ENCODE data around the gene HAAO.

The HAAO gene

GRCh38 chr2:42769583-42770287 is 22.6 kb downstream of the HAAO start:
- no peak for DNase-seq (ENCODE audit: extremely low read depth in 1 of 2, low read depth in 1 of 2)

GRCh38 chr2:42768706-42769256 is 23.6 kb downstream of the HAAO start:
- no peak for DNase-seq (ENCODE audit: extremely low read depth in 1 of 2, low read depth in 1 of 2)

- no peak for DNase-seq (ENCODE audit: extremely low read depth in 1 of 2, low read depth in 1 of 2)
Observed at GRCh38 chr2:42767899-42768705, 24.3 kb downstream of the HAAO start.

- DNase-seq (ENCODE audit: extremely low read depth in 1 of 2, low read depth in 1 of 2): no peak
Observed at GRCh38 chr2:42767080-42767898, 25.1 kb downstream of the HAAO start.

DNA sequence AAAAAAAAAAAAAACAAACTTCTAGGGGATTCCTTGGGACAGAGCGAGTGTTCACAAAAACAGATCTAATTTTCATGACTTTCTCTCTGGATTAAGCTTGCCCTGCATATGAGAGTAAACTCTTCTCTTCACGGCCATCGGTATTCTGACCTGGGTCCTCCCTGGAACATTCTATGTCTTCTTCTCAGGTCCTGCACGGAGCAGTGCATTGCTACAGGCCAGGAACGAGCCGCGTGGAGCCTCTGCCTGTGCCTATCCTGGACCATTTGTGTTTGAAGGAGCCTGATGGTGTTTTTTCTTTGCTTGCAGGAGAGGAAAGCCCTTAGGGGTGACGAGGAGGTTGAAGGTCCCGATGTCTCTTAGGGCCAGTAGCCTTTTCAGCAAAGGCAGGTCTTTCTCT is 26.7 kb downstream of the HAAO start:
- DNase-seq (ENCODE audit: extremely low read depth in 1 of 2, low read depth in 1 of 2): no peak

- no peak for DNase-seq (ENCODE audit: extremely low read depth in 1 of 2, low read depth in 1 of 2)
Observed at GRCh38 chr2:42764901-42765300, 27.5 kb downstream of the HAAO start.

- no peak for DNase-seq (ENCODE audit: extremely low read depth in 1 of 2, low read depth in 1 of 2)
Observed at GRCh38 chr2:42764096-42764495, 28.3 kb downstream of the HAAO start, which contains the start of gene OXER1. OXER1 (minus strand) TSS chr2:42764135; CDS start chr2:42764062, 73 bp downstream.

- no peak for DNase-seq (ENCODE audit: extremely low read depth in 1 of 2, low read depth in 1 of 2)
Observed at GRCh38 chr2:42762823-42763804, 29.3 kb downstream of the HAAO start.

- no peak for DNase-seq (ENCODE audit: extremely low read depth in 1 of 2, low read depth in 1 of 2)
Observed at GRCh38 chr2:42762155-42762554, 30.2 kb downstream of the HAAO start.

DNA sequence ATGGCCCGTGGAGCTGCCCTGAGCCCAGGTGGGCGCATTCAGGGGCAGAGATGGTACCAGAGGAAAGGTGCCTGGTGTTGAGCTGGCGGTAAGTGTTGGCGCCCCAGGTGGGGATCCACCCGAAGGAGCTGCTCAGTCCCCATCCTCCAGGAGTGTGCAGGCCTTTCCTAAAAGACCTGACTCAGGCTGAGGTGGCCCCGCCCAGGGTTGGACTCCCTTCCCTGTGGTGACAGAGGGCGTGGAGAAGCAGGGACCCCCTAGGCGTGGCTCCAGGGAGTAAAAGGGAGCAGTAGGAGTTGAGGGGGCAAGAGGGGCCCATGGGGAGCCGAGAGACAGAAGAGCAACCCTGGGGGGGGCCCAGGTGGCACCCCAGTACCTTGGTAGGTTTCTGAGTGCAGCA is 30.8 kb downstream of the HAAO start:
- DNase-seq (ENCODE audit: extremely low read depth in 1 of 2, low read depth in 1 of 2): no peak

DNA sequence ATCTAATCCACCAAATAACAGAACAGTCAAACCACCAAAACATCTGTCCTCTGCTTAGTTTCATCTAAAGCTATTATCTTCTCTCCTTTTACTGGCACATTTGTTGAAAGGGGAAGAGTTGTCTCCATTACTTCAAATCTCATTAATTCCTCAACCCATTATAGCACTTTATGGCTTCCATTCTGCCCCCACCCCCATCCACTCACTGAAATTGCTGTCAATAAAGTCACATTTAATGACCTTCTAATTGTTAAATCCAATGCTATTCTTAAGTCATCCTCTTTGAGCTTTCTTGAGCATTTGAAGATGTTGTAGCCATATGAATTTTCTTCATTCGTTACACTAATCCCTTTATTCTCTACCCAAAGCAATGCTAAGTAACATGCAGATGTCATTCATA is 33.6 kb downstream of the HAAO start:
- no peak for DNase-seq (ENCODE audit: extremely low read depth in 1 of 2, low read depth in 1 of 2)

DNA sequence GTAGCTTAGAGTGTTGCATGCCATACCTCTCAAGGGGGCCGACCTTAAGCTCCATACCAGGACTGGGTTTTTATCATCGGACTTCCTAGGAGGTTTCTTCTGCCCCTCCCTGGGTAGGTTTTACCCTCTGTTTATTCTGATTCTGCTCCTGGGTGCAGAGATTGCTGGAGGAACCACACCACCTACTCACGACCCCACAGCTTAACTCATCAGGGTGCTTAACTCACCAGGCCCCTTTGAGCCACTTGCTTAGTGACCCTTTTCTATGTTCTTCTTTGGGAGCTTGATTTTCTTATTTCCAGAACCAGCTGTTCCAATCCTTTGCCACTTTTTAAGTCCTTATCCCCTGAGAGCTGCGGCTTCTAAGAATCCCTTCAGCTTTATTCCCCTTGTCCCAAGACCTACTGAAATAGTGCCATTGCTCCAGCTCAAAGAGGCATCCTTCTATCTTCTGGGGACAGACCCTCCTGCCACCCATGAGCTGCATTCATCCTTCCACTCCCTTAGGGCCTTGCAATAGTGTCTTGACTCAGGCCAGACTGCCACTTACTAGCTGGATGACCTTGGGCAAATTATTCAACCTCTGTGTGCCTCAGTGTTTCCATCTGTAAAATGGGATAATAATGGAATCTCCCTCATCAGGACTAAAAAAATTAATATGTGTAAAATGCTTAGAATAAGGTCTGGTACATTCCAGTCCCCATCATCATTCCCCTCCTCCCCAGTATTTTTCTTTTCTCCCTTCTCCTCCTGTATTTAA is 34.2 kb downstream of the HAAO start:
- DNase-seq (ENCODE audit: extremely low read depth in 1 of 2, low read depth in 1 of 2): no peak

DNA sequence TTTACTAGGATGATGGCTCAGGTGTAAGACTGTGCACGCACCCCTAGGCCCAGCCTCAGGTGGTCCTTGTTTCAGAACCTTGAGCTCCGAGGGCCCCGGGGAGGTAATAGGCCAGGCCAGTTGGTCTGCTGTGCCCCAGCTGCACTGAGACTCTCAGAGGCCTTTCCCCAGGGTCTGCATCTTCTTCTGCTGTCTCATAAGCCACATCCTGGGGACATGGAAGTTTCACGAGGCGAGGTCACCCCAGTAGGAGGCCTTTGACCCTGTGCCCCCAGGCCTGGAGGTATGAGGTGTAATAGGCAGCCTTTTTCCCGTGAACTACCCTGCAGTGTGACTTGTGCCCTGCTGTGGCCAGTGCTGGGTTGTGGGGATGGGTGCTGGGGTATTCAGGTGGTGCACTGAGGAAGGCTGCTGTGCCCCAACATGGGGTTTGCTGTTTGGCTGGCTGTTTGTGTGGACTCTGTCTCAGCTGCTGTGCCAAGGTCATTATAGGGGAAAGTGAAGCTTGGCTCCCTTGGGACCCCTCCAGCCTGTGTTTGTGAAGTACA is 35.3 kb downstream of the HAAO start:
- DNase-seq (ENCODE audit: extremely low read depth in 1 of 2, low read depth in 1 of 2): no peak

- DNase-seq (ENCODE audit: extremely low read depth in 1 of 2, low read depth in 1 of 2): no peak
Observed at GRCh38 chr2:42756150-42756775, 36.1 kb downstream of the HAAO start.

DNA sequence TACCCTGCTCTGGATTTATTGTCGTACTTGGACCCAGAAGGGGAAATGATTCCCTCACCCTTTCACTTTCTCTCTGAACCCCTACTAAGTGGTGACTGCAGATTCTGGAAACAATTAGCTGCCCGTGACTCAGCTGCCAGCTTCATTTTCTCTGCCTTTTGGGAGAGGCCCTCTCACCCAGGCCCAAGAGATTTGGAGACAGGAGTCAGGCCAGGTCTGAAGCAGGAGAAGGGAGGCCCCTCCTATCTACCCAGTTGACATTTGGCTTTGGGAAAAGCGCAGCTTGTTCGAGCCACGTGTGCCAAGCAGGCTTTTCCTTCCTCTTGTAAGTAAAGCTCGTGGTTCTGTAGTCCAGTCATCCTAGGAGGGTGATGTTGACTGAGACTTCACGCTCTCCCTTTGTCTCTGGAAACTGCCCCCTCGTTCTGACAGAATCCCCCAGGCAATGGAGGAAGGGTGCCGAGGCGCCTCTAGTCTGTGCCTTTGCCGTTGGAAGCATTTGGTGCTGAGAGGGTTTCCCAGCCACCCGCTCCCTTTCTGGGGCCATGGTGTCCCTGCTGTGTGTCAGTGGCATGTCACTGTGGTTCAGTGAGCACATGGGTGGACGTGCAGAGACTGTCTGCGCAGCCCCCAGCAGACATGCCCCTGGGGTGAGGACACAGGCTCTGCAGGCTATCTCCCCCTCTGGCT is 37.0 kb downstream of the HAAO start:
- DNase-seq (ENCODE audit: extremely low read depth in 1 of 2, low read depth in 1 of 2): no peak

DNA sequence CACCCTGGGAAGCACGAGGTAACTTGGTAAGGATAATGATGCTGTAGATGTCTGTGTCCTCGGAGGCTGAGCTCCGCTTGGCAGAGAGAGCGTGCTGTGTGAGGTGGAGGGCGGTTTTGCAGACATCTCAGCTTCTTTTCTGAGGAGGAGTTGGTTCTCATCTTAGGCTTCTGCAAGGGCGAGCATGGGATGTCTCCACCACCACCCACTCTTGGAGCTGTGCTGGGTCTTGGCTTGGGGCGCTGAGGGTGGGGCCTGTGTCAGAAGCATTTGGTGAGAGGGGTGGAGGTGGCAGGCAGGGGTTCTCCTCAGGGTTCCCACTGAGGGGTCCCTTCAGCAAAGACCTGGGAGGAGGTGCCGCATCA is 37.6 kb downstream of the HAAO start:
- no peak for DNase-seq (ENCODE audit: extremely low read depth in 1 of 2, low read depth in 1 of 2)

DNA sequence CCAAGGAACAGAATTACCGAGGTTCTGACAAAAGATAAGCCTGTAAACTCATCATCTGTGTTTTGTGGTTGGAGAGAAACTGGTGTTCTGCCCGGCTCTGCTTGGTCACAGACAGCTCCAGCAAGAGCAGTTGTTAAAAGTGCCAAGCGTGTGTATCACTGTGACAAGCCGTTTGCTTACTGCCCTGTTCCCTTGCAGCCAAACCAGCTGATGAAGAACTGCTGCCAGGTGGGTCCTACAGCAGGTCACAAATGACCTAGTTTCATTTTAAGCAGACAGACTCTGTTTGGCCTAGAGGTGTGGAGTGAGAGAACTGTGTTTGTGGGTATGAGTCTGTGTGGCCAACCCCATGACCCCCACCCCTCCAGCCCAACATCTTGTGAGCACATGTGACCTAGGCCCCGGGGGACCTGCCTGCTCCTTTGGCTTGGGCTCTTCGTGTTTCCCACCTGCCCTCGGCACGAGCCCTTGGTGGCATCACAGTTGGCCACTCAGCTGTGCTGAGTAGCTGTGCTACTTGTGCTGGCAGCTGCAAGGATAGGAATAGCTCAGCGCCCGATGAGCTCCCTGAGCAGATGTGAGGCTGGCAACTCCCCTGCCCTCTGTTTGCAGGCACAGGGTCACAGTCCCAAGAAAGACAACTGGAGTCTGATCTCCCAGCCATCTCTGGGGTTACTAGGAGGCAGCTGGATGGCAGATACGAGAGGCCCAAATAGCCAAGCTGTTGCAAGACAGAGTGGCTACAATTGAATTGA is 38.2 kb downstream of the HAAO start:
- no peak for DNase-seq (ENCODE audit: extremely low read depth in 1 of 2, low read depth in 1 of 2)

Measured in activated CD8-positive, alpha-beta memory T cell treated with anti-CD3 and anti-CD28 coated beads for 1 hour (primary cell).